BE2C (cell line): ENCODE measurements around the gene ZNF148.

Experiments used
- DNase-seq: peaks from one replicate; pipeline ENCODE4 v3.0.0-alpha.2; 2020
- H3K27me3 ChIP-seq: fragments of 250-450 bp; sonication (Bioruptor Pico); 2 replicates; pipeline ENCODE4 v1.5.1; 2020; ENCODE audit warnings: mild to moderate bottlenecking
- H3K36me3 ChIP-seq: fragments of 250-450 bp; sonication (Bioruptor Pico); 2 replicates; pipeline ENCODE4 v1.5.1; 2020; ENCODE audit warnings: mild to moderate bottlenecking
- H3K4me1 ChIP-seq: fragments of 250-450 bp; sonication (Bioruptor Pico); 2 replicates; pipeline ENCODE4 v1.5.1; 2020
- H3K4me3 ChIP-seq: 2 replicates; pipeline ENCODE4 v1.5.1; 2011; ENCODE audit warnings: low read depth, low read length
- H3K9me3 ChIP-seq: fragments of 250-450 bp; sonication (Bioruptor Pico); 2 replicates; pipeline ENCODE4 v1.5.1; 2020
- CTCF ChIP-seq: IDR thresholded peaks from 2 replicates; pipeline ENCODE4 v1.5.1; 2012; ENCODE audit warnings: mild to moderate bottlenecking, low read depth, low read length

The ZNF148 gene

GRCh38 chr3:125294411-125294810 lies 80.7 kb downstream of the ZNF148 start:
- H3K4me3 ChIP-seq = no peak overlapping the region
- no peaks in the 10 kb centered on the region for H3K9me3 ChIP-seq
- no peaks in the 10 kb centered on the region; the same call in 1 of the 2 replicates for H3K36me3 ChIP-seq
- H3K4me1 ChIP-seq = no peaks in the 10 kb centered on the region
- no peak for TF ChIP-seq CTCF
- DNase-seq = no peak
- H3K27me3 ChIP-seq = no peaks in the 10 kb centered on the region

- Histone ChIP-seq H3K36me3 (peaks cover 11% of the 10 kb centered on the region), H3K27me3 (no peaks in the 10 kb centered on the region), H3K4me3 (no peak overlapping the region), H3K9me3 (no peaks in the 10 kb centered on the region), H3K4me1 (no peaks in the 10 kb centered on the region; the same call in 1 of the 2 replicates)
- no peak for TF ChIP-seq CTCF
- DNase-seq = no peak
Measured at GRCh38 chr3:125292015-125292414, 83.1 kb downstream of the ZNF148 start.

- DNase-seq = no peak
- H3K4me3 ChIP-seq = no peak overlapping the region
- no peaks in the 10 kb centered on the region for H3K27me3 ChIP-seq
- no peaks in the 10 kb centered on the region; the same call in 1 of the 2 replicates for H3K4me1 ChIP-seq
- no peak for TF ChIP-seq CTCF
- peaks cover 11% of the 10 kb centered on the region for H3K36me3 ChIP-seq
- no peaks in the 10 kb centered on the region for H3K9me3 ChIP-seq
Measured at GRCh38 chr3:125289429-125289981, 85.6 kb downstream of the ZNF148 start.

- Histone ChIP-seq H3K27me3 (no peaks in the 10 kb centered on the region), H3K4me3 (no peak overlapping the region), H3K9me3 (no peaks in the 10 kb centered on the region), H3K4me1 (no peaks in the 10 kb centered on the region; the same call in 1 of the 2 replicates), H3K36me3 (peaks cover 11% of the 10 kb centered on the region)
- TF ChIP-seq CTCF = no peak
- no peak for DNase-seq
Measured at GRCh38 chr3:125287248-125287647, 87.9 kb downstream of the ZNF148 start.

GRCh38 chr3:125281381-125281780 lies 93.7 kb downstream of the ZNF148 start:
- Histone ChIP-seq H3K9me3 (no peaks in the 10 kb centered on the region), H3K36me3 (no peaks in the 10 kb centered on the region; the same call in 1 of the 2 replicates), H3K4me1 (no peaks in the 10 kb centered on the region), H3K4me3 (no peak overlapping the region), H3K27me3 (no peaks in the 10 kb centered on the region)
- TF ChIP-seq CTCF = no peak
- no peak for DNase-seq

GRCh38 chr3:125280668-125281361 lies 94.3 kb downstream of the ZNF148 start:
- H3K9me3 ChIP-seq = no peaks in the 10 kb centered on the region
- H3K36me3 ChIP-seq = no peaks in the 10 kb centered on the region; the same call in 1 of the 2 replicates
- no peak for TF ChIP-seq CTCF
- no peaks in the 10 kb centered on the region for H3K4me1 ChIP-seq
- no peak overlapping the region for H3K4me3 ChIP-seq
- DNase-seq = no peak
- no peaks in the 10 kb centered on the region for H3K27me3 ChIP-seq
